H1 (cell line): ENCODE measurements around the gene CCDC74A. TPM values are rescaled to one million over a fixed set of nuclear protein-coding genes. Genes with fewer than 3 reads are reported as not detected.
"Not testable (repeated sequence)": the region's sequence is repeated elsewhere in the genome, so short reads cannot be mapped to it uniquely, and the experiment has no call there.

Experiments used
- CTCF ChIA-PET: fragments of 300-600 bp; sonication (Branson Sonifier 250); formaldehyde crosslinking; loops from one replicate; lab custom pipeline; 2021; ENCODE audit not compliant: partially characterized antibody; lab: Charles Lee
- POLR2A ChIA-PET: fragments of 300-600 bp; sonication (Branson Sonifier 250); formaldehyde crosslinking; loops from one replicate; lab custom pipeline; 2021; ENCODE audit warnings: inconsistent platforms; ENCODE audit not compliant: partially characterized antibody; lab: Charles Lee
- DNase-seq, 2 experiments: peaks; one replicate each; pipeline versions ENCODE4 v3.0.0 to v3.0.0-alpha.2; 2010 to 2022; ENCODE audit warnings: low spot score in 2 of 2, low read depth in 1 of 2, mixed read lengths in 1 of 2
- FAIRE-seq: peaks from 2 replicates; lab custom pipeline; 2011; peaks lifted over from hg19 to GRCh38; lab: Jason Lieb, UNC
- H2AFZ ChIP-seq: 2 replicates; pipeline ENCODE4 v1.8.1; 2012; ENCODE audit warnings: low read length, inconsistent platforms
- H2AK5ac ChIP-seq: 2 replicates; pipeline ENCODE4 v1.6.1; 2013; ENCODE audit warnings: low read depth, low read length
- H2BK120ac ChIP-seq: replicated peaks from 2 replicates; pipeline ENCODE3; 2013; ENCODE audit warnings: low read depth, low read length, inconsistent platforms
- H2BK12ac ChIP-seq: 2 replicates; pipeline ENCODE4 v1.6.1; 2013; ENCODE audit warnings: low read depth, low read length
- H2BK15ac ChIP-seq: 2 replicates; pipeline ENCODE4 v1.6.1; 2013; ENCODE audit warnings: low read length
- H2BK20ac ChIP-seq: 2 replicates; pipeline ENCODE4 v1.6.1; 2013; ENCODE audit warnings: low read length
- H2BK5ac ChIP-seq: 2 replicates; pipeline ENCODE4 v1.6.1; 2013; ENCODE audit warnings: low read depth, low read length
- H3K14ac ChIP-seq: 2 replicates; pipeline ENCODE4 v1.6.1; 2013; ENCODE audit warnings: inconsistent platforms; ENCODE audit not compliant: insufficient read length
- H3K18ac ChIP-seq: 2 replicates; pipeline ENCODE4 v1.6.1; 2013; ENCODE audit warnings: low read length; ENCODE audit errors: extremely low read depth
- H3K23ac ChIP-seq: 2 replicates; pipeline ENCODE4 v1.6.1; 2013; ENCODE audit warnings: inconsistent platforms; ENCODE audit not compliant: insufficient read length
- H3K23me2 ChIP-seq: 2 replicates; pipeline ENCODE4 v1.6.1; 2013; ENCODE audit warnings: low read depth, low read length
- H3K27ac ChIP-seq: 2 replicates; pipeline ENCODE4 v1.6.1; 2011; ENCODE audit warnings: low read depth, low read length, inconsistent platforms
- H3K27me3 ChIP-seq, 4 experiments: replicated peaks in 1 of 4; 1 replicate in 1 of 4; 2 replicates in 3 of 4; pipeline versions ENCODE4 v1.6.1 to v1.8.1; 2011 to 2013; ENCODE audit warnings: low read length in 3 of 4, mild to moderate bottlenecking in 3 of 4, inconsistent platforms in 2 of 4, mixed read lengths in 2 of 4, moderate library complexity in 1 of 4; ENCODE audit not compliant: control insufficient read depth in 3 of 4, insufficient read depth in 3 of 4; ENCODE audit errors: extremely low read depth in 1 of 4
- H3K36me3 ChIP-seq, 4 experiments: 2 replicates each; pipeline versions ENCODE4 v1.6.1 to v1.8.1; 2011 to 2013; ENCODE audit warnings: mild to moderate bottlenecking in 4 of 4, low read length in 3 of 4, moderate library complexity in 2 of 4, control low read depth in 1 of 4, inconsistent platforms in 1 of 4; ENCODE audit not compliant: insufficient read depth in 4 of 4, control insufficient read depth in 2 of 4
- H3K4ac ChIP-seq: replicated peaks from 2 replicates; pipeline ENCODE3; 2013; ENCODE audit warnings: low read length, low read depth, mixed read lengths, inconsistent platforms; ENCODE audit not compliant: insufficient read length
- H3K4me1 ChIP-seq, 4 experiments: replicated peaks in 1 of 4; 1 replicate in 1 of 4; 2 replicates in 3 of 4; pipeline versions ENCODE4 v1.6.1 to v1.8.1; 2011 to 2013; ENCODE audit warnings: low read length in 3 of 4, inconsistent platforms in 2 of 4, mixed read lengths in 1 of 4; ENCODE audit not compliant: insufficient read depth in 4 of 4, control insufficient read depth in 3 of 4
- H3K4me2 ChIP-seq, 2 experiments: 2 replicates each; pipeline versions ENCODE4 v1.6.1 to v1.8.1; 2011 to 2013; ENCODE audit warnings: low read depth in 2 of 2, low read length in 2 of 2, control low read depth in 1 of 2, inconsistent platforms in 1 of 2, mild to moderate bottlenecking in 1 of 2; ENCODE audit not compliant: insufficient read depth in 1 of 2
- H3K4me3 ChIP-seq, 4 experiments: fragments of 200-600, 300-600 bp in 1 of 4; sonication (generic), shearing (Covaris generic), sonication (Bioruptor Twin) in 1 of 4; 2 replicates each; pipeline versions ENCODE4 v1.5.1 to v1.8.1; 2011 to 2016; ENCODE audit warnings: low read length in 4 of 4, low read depth in 3 of 4, control low read depth in 2 of 4, inconsistent platforms in 2 of 4, mild to moderate bottlenecking in 2 of 4, mixed read lengths in 1 of 4, moderate library complexity in 1 of 4; ENCODE audit not compliant: insufficient read depth in 2 of 4; ENCODE audit errors: extremely low read depth in 1 of 4
- H3K56ac ChIP-seq: replicated peaks from 2 replicates; pipeline ENCODE3; 2013; ENCODE audit warnings: low read depth, mild to moderate bottlenecking, mixed read lengths, low read length, inconsistent platforms; ENCODE audit not compliant: insufficient read length
- H3K79me1 ChIP-seq: 2 replicates; pipeline ENCODE4 v1.6.1; 2013; ENCODE audit warnings: low read depth, low read length, control low read depth
- H3K79me2 ChIP-seq, 2 experiments: 2 replicates each; pipeline versions ENCODE4 v1.6.1 to v1.8.1; 2012 to 2013; ENCODE audit warnings: low read length in 2 of 2, mild to moderate bottlenecking in 2 of 2, inconsistent platforms in 1 of 2; ENCODE audit not compliant: insufficient read depth in 2 of 2, control insufficient read depth in 1 of 2
- H3K9ac ChIP-seq, 4 experiments: replicated peaks in 1 of 4; 1 replicate in 1 of 4; 2 replicates in 3 of 4; pipeline versions ENCODE4 v1.6.1 to v1.8.1; 2011 to 2013; ENCODE audit warnings: low read depth in 3 of 4, low read length in 3 of 4, control low read depth in 2 of 4, mild to moderate bottlenecking in 2 of 4, moderate library complexity in 2 of 4, inconsistent platforms in 1 of 4; ENCODE audit errors: extremely low read depth in 1 of 4
- H3K9me3 ChIP-seq, 2 experiments: 2 replicates each; pipeline versions ENCODE4 v1.6.1 to v1.8.1; 2012 to 2013; ENCODE audit warnings: mild to moderate bottlenecking in 2 of 2, moderate library complexity in 2 of 2, control low read depth in 1 of 2, inconsistent platforms in 1 of 2, low read depth in 1 of 2, low read length in 1 of 2, mixed read lengths in 1 of 2; ENCODE audit not compliant: insufficient read depth in 2 of 2
- H4K20me1 ChIP-seq, 2 experiments: replicated peaks in 1 of 2; 2 replicates each; pipeline versions ENCODE3 to v1.8.1; 2011 to 2013; ENCODE audit warnings: inconsistent platforms in 2 of 2, low read length in 2 of 2, mild to moderate bottlenecking in 1 of 2; ENCODE audit not compliant: insufficient read depth in 2 of 2, control insufficient read depth in 1 of 2
- H4K5ac ChIP-seq: 2 replicates; pipeline ENCODE4 v1.6.1; 2013; ENCODE audit warnings: low read length, low read depth, mixed read lengths, inconsistent platforms; ENCODE audit not compliant: insufficient read length
- H4K8ac ChIP-seq: 2 replicates; pipeline ENCODE4 v1.8.0; 2013; ENCODE audit warnings: mild to moderate bottlenecking, moderate library complexity, low read length, inconsistent platforms; ENCODE audit not compliant: insufficient read depth; ENCODE audit errors: extremely low read depth
- H4K91ac ChIP-seq: replicated peaks from 2 replicates; pipeline ENCODE3; 2013; ENCODE audit warnings: low read length, mixed read lengths, inconsistent platforms; ENCODE audit not compliant: insufficient read length
- CTCF ChIP-seq, 3 experiments: IDR thresholded peaks; 1 replicate in 2 of 3; 2 replicates in 1 of 3; pipeline versions ENCODE4 v1.5.1 to v1.6.1; 2011; ENCODE audit warnings: low read length in 3 of 3, mild to moderate bottlenecking in 3 of 3, inconsistent platforms in 2 of 3, low read depth in 1 of 3, moderate library complexity in 1 of 3; ENCODE audit not compliant: insufficient read depth in 1 of 3; ENCODE audit errors: control extremely low read depth in 1 of 3
- RAD21 ChIP-seq, 2 experiments: IDR thresholded peaks in 1 of 2; conservative IDR thresholded peaks in 1 of 2; 2 replicates each; pipeline ENCODE4 v1.6.1; 2011; ENCODE audit warnings: low read depth in 2 of 2, low read length in 2 of 2, improper control_type of control experiment in 1 of 2, inconsistent platforms in 1 of 2, mild to moderate bottlenecking in 1 of 2, moderate library complexity in 1 of 2
- WGBS, 2 experiments: shearing (Covaris generic) in 1 of 2; methylation state at CpG; one replicate each; pipeline versions ENCODE4 v1.1.6 to v1.1.7; 2013 to 2015; ENCODE audit warnings: low lambda C conversion rate in 2 of 2, mixed read lengths in 2 of 2, inconsistent platforms in 1 of 2, low coverage in 1 of 2, missing lambda C conversion rate in 1 of 2; ENCODE audit not compliant: insufficient replicate concordance in 2 of 2, insufficient coverage in 1 of 2, insufficient read length in 1 of 2; ENCODE audit errors: extremely low coverage in 1 of 2, missing lambda C conversion rate in 1 of 2; 5-methylcytosine and 5-hydroxymethylcytosine counted together
- polyA plus RNA-seq, 7 experiments: library from polyadenylated mRNA; depleted of rRNA in 3 of 7; stranded (reverse) in 5 of 7; unstranded in 2 of 7; fragments of >200 nt in 5 of 7; fragments of 200-250 nt in 2 of 7; gene quantifications; 1 replicate in 5 of 7; 2 replicates in 1 of 7; 4 replicates in 1 of 7; pipeline versions ENCODE4 v1.2.1 to v1.2.3, GENCODE V29; 2011 to 2013; ENCODE audit warnings: missing spikeins in 2 of 7, mixed read lengths in 2 of 7
- total RNA-seq: library from RNA; stranded (reverse); fragmentation: NEBNext Ultra II Directional; extraction: Animal tissue kit (Norgen Biotek cat#: 25700); gene quantifications from 2 replicates; pipeline ENCODE4 v1.2.1, GENCODE V29; 2021

CCDC74A gene
- total and polyA plus RNA-seq, 2 of the 8 experiments (the other 6 are each of a cell fraction or from before 2014, with no cell fraction given) = 18.1 to 21.0 TPM

DNA sequence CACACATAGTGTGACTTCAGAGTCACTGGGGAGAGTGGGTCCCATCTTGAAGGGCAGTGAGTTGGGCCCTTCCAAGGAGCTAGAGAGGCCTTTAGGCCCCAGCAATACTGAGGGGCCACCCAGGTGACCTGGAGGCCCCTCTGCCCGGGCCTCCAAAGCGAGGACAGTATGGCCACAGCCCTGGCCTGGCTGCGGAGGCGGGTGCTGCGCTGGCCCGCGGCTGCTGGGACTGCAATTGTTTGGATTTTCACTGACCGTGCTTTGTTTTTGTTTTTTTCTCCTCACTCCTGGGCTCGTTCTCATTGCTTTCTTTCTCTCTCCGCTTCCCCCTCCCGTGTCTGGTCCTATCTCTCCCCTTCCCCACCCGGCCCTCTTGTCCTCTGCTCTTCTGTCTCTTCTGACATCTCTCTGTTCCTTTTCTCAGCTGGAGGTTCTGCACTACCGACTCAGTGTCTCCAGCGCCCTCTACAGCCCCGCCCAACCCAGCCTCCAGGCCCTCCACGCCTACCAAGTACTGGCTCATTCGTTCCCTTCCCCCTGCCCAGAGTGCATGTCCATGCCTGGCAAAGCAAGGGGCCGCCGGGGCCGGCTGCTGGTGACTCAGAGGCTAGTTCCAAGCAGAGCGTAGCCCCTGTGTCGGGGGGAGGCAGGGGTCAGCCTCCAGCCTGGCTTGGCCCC lies 16.3 kb upstream of the CCDC74A start:
- not testable (repeated sequence) for H2BK20ac ChIP-seq, H3K4me2 ChIP-seq

More for the DNA sequence above, 16.3 kb upstream of the CCDC74A start:
- H3K9me3 ChIP-seq, H3K18ac ChIP-seq, H3K23ac ChIP-seq, H3K4me1 ChIP-seq, H2BK120ac ChIP-seq, H3K23me2 ChIP-seq, H4K5ac ChIP-seq, H3K27ac ChIP-seq, H4K20me1 ChIP-seq, FAIRE-seq, H2BK12ac ChIP-seq, H2AK5ac ChIP-seq, H3K4ac ChIP-seq, H3K27me3 ChIP-seq, H2BK15ac ChIP-seq, H2AFZ ChIP-seq, CTCF ChIA-PET, H3K79me1 ChIP-seq, H3K56ac ChIP-seq, H4K8ac ChIP-seq, DNase-seq, H4K91ac ChIP-seq, H3K14ac ChIP-seq, H2BK5ac ChIP-seq, H3K4me3 ChIP-seq, H3K79me2 ChIP-seq, H3K9ac ChIP-seq: not testable (repeated sequence)
- TF ChIP-seq CTCF (IDR thresholded peaks at IDR 0.05; ENCODE audit: control extremely low read depth in 1 of 3, insufficient read depth in 1 of 3, low read depth in 1 of 3, low read length in 3 of 3) = peak in 2 of 3 experiments; percentile 13 to 24; a peak in 2 of 4 replicates
- peak; percentile 9 to 27; a peak in 3 of 4 replicates for TF ChIP-seq RAD21 (IDR thresholded peaks at IDR 0.05 in 1 of 2, conservative IDR thresholded peaks at IDR 0.05 in 1 of 2; ENCODE audit: low read depth in 2 of 2, low read length in 2 of 2)
- WGBS, 2 experiments = 80% methylated on average over 3 of the region's 22 CpGs; no CpG with 5 or more reads in 1 of the 2 experiments
- H3K36me3 ChIP-seq = peaks cover 3 to 40% (median 20%) of the 10 kb centered on the region in 4 experiments; a peak in 7 of 8 replicates
- POLR2A ChIA-PET = interaction anchor here (1.1 kb wide), 1 partner anchor 11 kb away, joined by 3 read pairs; no protein-coding TSS in a partner anchor
